ENCODE results near the gene C9orf50.

Gene C9orf50

DNA sequence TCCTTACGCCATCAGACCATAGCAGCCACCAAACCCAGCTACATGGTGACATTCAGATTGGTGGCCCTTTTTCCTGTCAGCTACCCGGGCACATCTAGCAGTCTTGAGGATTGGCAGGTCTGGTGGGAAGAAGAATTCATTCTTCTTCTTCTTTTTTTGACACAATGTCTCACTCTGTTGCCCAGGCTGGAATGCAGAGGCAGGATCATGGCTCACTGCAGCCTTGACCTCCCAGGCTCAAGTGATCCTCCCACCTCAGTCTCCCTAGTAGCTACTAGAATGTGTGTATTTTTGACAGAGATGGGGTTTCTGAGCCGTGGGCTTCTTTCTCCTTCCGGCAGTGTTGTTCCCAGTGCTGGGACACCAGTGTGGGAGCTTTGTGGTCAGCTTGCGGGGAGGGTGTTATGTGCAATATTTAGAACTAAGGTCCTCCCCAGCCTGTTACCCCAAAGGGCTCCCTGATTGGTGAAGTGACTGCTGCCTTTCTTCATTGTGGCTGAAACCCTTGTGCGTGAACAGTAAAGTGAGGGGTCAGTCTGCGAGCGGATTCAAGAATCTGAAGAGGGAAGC lies 8.4 kb upstream of the C9orf50 start:
- no peak for DNase-seq

DNA sequence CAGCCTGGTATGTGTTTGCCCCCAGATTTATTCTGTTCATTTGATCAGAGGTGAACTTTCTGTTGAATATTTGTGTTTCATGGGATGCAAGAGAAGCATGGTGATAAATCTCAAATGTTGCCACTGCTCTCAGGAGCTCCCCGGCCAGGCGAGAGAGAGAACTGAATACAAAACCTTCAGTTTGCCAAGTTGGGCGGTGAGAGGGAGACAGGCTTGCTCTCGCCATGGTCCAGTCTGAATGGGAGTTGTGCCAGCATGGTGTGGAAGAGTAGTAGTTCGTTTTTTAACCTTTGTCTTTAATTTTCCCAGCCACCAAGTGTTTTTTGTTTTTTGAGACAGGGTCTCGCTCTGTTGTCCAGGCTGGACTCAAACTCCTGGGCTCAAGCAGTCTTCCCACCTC lies 7.8 kb upstream of the C9orf50 start:
- no peak for DNase-seq

DNA sequence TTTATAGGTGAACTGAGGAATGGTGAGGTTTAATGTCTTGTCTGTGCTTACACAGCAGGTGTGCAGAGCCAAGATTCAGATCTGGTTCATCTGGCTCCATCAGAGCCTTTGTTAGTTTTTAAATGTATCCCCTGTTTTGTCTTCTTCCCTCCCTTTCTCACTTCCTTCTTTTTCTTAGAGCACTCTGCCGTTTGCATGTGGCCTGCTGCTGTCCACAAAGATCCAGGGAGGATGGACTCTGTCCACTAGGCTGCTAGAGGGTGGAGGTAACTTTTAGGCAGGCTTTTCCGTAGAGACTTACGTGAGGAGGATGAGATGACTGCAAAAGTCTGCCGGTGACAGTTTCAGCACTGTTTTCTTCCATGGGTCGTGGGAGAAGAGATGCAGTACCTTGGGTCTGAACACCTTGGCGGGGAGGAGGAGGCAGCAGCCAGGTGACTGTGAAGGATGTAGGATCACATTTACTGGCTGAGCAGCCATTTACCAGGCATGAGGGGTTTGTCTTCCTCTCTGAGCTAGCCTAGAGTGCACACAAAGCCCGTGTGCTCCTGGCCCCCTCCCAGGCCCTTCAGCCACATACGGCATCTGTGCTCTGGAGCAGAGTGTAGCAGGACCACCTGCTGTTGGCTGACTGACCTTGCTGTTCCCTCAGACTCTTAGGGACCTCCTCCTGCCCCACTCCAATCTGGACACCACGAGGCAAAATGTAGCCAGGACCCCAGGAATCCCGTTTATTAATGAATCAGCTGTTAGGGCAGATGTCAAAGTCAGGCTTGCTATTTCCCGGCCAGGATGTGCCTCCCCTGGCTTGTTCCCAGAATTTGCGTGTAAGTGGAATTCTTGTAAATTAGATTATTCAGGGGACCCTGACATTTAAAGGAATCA lies 6.9 kb upstream of the C9orf50 start:
- no peak for DNase-seq

DNA sequence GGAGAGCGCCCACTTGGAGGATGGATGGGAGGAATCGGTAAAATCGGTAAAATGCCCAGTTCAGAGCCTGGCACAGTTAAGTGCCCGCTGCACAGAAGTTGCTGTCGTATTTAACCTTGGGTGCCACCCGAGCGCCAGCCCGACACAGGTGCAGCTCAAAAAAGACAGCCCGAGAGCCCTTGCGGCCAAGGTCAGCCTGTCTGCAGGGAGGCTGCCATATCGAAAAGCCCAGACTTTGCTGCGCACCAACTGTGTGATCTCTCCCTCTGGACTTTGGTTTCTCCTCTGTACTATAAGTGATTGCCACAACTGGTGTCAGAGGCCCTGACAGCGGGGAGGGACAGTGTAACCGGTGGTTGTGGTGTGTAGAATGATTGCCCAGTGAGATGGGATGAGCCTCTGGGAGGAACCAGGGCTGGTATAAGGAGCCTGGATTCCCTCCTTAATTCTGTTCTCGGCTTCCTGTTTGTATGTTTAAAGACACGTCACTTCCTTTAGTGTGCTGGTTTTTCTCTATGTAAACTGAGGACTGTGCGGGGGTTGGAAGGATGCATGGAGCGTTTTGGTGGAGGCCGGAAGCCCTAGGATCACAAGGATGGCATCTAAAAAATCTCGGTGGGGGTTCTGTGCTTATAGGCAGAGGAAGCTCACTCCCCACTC lies 5.9 kb upstream of the C9orf50 start:
- peak in 5 of 6 experiments; percentile 26 to 70 (median 46) for DNase-seq

DNA sequence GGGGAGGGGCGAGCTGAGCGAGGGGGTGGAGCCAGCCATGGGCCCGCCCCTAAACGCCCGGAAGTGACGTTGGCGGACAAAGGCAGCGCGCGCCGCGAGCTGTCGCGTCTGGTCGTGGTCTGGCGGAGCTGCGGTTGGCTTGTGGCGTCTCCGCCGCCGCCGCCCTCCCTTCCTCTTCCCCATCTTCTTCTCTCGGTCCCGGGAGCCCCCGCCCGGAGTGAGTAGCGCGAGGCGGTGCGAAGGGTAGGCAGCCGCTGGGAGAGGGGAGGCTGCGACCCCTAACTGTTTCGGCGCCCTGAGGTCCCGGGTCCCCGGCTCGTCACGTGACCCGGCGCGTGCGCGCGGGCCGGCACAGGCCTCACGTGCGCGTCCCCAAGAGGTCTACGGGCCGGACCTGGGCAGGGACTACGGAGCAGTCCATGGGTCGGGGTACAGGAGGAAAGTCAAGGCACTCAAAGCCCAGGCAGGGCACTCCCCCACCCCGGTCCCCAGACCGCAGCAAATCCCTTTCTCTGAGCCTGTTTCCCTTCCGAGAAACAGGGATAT lies 5.3 kb upstream of the C9orf50 start, which contains the start of gene NTMT1:
TSS of gene NTMT1 (plus strand) at position 85 of the 546 bp plus-strand sequence. CDS start 6,541 bp downstream, outside the sequence.
- DNase-seq = peak; percentile 84 to 96 (median 89)

DNA sequence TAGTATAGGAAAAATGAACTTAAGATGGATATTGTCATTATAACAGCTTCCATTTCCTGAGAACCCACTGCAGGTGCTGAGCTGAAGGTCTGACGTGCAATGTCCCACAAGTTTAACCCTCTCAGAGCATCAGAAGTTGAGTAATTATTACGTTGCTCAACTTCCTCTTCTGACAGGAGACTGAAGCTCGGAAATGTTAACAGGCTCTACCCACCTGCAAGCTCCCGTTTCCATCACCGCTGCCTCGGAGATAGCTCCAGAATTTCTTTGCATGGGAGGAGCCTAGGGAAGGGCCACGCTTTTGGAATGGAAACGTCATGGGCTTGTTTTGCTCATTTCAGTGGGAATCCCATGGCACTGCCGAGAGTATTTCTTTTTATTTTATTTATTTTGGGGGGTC lies 4.0 kb upstream of the C9orf50 start:
- DNase-seq = peak in 4 of 6 experiments; percentile 20 to 54 (median 46)

DNA sequence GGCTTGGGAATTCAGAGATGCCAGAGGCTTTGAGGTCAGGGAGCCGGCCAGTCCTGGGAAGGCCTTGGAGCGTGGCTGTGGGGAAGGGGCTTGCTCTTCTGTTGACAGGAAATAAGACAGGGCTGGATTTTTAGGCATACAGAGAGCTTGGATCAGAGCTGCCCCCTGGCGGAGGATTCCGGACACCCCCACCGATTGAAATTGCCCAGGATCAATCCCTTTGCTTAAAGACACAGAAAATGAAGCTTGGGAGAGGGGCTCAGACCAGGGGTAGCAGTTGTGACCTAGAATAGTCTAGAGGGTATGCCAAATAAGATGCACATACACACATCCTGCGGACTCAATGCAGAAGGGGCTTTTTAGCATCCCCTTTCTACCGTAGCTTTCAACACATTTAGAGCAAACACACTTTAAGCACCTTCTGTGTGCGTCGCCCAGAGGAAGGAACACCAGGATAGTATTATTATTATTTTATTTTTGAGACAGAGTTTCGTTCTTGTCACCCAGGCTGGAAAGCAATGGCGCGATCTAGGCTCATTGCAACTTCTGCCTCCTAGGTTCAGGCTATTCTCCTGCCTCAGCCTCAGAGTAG lies 3.4 kb upstream of the C9orf50 start:
- DNase-seq = peak; percentile 31 to 70 (median 58)

DNA sequence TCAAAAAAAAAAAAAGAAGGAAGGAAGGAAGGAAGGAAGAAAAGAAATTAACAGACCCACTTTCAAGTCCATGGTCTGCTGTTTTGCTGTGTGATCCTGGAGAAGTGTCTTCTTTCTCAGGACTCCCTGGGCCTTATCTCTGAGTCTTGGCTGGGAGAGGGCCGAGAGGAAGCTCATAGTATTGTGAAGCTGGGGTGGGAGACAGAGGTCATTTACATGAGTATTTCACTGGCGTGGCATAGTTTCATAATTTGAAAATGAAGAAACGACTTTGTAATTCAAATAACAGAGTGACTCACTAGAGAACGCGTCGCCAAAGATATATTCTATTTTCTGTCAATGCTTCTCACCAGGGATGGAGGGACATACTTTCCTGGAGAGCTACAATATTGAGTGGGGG lies 2.4 kb upstream of the C9orf50 start:
- no peak for DNase-seq

DNA sequence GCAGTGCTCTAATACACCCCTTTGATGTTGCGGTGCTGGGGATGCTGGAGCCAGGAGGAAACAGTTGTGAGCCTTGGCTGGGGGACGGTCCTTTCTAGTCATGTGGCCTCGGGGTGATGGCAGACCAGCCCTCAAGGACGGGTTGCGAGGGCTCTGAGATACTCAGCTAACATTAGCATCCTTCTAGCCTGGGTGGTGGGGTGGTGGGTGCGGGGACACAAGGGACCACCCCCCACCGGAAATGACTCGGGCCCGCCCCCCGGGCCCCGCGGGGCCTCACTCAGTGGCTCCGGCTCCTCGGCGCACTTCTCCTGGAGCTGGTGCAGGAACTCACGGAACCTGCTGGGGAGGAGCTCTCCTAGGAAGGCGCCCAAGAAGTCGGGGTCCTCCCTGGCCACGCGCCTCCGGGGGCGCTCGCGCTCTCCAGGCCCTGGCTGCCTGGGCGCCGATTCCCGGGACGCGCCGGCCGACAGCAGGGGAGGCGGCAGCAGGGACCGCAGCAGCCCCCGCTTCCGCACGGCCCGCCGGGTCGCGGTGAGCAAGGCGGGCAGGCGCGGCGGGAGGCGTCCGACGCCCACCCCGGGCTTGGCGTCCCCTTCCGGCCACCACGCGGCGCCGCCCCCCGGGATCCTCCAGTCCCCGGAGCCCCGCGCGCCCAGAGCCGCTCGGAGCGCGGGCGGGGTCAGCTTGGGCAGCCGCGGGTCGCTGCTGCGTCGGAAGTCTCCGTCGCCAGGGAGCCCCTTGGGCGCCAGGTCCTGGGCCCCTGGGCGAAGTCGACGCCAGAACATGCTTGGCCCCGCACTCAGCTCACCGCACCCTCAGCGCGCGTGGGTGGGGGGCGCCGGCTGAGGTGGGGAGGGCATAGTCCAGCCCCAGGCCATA lies 873 bp downstream of the C9orf50 start:
- no peak for DNase-seq

DNA sequence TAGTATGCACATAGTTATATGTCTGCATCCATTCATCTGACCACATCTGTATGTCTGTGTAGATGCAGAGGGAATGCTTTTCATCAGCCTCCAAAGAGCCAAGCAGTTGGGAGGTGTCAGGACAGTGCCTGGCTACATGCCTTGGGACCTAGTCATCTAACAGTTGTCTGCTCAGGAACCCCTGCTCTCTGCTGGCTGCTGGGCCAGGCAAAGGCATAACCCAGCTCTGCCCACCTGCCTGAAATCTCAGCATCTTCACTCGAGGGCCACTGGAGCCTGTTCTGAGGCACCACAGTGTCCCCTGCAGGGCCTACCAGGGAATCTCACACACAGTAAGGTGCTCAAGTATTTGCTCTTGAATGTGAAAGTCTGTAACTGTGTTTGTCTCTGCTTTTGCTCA lies 3.7 kb downstream of the C9orf50 start:
- no peak for DNase-seq

DNA sequence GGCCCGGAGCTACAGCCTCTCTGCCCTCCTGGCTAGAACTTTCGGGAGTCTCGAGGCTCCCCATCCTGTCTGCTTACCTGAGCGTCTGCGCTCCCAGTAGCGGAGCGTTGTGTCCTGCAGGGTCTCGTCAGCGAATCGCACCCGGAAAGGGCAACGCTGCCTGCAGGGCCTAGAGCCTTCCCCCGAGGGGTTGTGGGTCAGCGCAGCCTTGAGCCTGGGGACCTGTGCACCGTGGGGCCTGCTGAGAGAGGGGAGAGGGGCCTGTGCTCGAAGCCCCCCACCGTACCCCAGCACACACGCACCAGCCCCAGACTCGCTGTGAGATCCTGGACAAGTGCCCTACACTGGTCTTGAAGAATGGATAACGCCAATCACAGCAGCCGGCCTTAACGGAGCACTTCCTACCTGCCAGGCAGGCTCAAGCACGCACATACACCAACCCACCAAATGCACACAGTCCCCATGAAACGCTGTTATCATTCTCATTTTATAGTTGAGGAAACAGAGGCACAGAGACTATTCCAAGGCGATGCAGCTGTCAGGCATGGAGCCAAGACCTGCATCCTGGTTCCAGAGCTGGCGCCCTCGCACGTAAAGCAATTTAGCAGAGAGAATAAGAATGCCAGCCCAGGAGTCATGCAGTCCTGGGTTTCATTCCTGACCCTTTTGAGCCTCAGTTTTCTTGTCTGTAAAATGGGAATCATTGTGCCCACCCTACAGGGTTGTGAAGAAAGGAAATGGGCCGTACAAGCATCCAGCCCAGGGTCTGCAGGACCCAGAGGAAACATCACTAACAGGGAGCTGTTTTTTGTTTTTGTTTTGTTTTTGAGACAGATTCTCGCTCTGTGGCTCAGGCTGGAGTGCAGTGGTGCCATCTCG lies 5.3 kb downstream of the C9orf50 start:
- DNase-seq = no peak

DNA sequence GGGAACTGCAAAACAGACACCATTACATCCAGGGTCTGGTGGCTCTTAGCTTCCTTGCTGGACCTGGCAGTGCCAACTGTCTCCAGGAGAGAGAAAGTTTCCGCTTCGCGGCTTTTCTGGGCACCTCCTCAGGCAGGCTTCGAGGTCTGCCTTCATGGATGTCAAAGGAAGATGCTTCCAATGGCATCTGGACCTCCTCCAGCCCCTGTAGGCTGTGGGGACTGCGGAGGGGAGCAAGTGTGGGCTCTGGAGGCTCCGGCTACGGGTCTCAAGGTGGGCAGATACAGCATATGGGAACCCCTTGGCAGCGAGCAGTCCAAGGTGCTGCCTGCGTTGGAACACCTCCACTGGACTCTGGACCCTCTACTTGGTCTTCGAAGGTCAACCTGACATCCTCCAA lies 6.0 kb downstream of the C9orf50 start:
- no peak for DNase-seq

DNA sequence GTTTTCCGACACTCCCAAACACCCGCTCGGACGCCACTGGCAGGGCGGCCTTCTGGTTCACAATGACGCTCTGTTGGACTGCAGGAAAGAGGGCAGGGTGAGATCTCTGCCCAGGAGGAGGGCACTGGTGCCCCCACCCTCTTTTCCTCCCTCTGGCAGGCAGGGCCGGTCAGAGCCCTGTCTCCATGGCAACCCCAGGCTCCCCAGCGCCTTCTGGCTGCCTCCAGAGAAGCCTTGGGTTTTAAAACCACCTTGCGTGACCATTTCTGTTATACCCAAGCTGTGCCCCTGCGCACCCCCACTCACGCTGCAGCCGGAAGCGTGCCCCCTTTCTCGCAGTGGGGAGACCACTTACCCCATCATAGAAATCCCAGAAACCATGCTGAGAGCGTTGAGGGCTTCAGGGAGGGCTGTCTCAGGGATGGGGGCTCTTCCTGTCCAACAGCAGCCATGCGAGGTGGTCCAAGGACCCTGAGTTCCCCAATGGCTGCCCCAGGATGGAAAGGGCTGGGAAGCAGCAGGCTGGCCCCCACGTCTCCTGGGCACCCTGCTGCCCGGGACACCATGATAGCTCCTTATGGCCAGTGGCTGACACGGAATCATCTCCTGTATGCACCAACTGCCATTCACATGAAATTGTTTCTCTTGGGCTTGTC lies 7.3 kb downstream of the C9orf50 start:
- DNase-seq = no peak

DNA sequence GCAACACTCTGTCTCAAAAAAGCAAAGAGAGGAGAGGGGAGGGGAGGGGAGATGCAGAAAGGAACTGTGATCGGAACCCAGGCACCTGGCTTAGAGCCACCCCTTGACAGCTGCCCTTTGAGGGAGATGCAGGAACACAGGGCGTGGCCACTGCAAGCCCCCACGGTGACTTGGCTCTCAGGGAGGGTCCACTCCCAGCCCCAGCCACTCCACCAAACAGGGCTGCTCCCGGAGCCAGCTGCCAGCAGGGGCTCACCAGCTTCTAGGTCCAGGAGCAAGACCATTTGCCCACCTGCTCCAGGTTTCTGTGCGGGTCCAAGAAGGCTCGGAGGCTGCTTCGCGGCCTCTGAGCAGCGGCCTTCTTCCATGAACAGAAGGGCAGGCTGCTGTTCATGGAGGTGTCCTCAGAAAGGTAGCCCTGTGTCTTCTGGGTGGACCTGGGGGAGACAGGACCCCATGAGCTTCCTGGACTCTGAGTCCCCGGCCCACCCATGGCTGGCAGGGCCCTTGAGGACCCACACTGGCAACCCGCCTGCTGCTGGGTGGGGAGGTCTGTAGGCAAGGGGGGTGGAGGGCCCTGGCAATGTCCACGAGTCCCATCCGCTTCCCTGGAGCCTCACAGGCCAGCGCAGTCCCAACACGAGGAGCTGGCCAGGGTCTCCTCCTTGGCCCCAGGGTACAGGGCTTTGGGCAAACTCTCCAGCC lies 7.9 kb downstream of the C9orf50 start:
- no peak for DNase-seq

DNA sequence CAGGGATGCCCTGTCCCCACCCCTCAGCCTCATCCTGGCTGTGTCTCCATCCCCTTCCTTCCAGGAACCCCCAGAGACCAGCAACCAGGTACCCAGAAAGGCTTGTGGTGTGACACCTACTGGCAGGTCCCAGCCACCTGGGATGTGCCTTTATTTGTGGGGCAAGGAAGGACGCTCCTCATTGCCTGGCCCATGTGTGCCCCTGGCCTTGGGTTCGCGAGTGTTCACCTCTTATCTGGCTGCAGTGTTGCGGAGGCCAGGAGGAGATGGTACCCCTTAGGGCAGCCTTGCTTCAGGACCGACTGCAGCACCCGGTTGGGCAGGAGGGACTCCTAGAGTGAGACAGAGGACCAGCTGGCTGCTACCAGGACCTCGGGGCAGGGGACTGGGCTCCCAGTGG lies 8.8 kb downstream of the C9orf50 start:
- DNase-seq = no peak

DNA sequence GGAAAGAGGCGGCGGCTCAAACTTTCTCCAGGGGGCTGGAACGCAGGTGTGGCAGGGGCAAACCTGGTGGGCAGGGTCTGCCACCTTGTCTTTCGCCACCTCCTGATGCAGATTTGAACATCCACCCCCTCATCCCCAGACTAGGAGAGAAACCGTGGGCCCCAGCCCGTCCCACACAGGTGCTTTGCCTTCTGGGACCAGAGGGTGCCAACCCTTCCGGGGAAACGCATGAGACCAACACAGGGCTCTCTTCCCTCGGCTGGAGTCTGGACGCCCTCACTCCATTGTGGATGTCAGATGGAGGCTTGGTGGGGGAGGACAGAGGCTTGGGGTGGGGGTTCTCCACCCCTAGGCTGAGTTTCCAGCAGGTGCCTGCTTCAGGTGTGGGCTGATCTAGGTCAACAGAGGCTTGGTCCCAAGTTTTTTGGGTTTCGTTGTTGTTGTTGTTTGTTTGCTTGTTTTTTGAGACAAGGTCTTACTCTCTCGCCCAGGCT lies 9.5 kb downstream of the C9orf50 start:
- DNase-seq = no peak

DNA sequence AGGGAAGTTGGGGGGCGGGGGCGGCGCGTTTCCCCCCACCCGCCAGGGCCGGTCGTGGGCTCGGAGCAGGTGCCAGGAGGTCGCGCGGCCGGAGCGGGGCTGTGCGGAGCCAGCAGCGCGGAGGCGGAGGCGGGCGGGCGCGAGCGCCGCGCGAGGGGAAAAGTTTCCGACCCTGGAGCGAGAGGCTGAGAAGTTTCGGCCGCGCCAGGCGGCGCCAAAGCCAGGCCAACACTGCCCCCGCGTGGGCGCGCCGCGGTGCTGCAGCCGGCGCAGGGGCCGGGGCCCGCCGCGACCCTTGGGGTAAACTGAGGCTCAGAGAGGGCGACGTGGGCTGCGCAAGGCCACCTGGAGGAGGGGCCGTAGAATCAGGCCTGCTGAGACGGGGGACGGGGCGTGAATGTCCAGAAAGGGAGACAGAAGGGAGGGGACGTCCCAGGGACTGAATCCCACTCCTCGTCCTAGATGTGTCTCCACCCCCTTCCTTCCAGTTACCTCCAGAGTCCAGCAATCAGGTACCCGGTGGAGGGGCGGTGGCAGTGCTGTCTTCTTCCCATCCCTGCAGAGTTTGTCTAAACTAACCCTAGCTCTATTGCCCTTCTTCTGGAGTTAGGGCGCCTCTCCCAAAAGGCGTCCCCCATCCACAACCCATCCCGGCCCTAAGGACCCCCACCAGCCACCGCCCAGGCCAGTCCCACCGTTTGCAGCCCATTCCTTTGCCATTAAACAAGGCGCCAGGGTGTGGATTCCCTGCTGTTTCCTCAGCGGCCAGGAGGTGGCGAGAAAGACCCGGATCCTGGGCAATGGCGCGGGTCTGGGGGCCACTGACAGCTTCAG lies 10.2 kb downstream of the C9orf50 start:
- peak; percentile 32 to 81 (median 66) for DNase-seq

DNA sequence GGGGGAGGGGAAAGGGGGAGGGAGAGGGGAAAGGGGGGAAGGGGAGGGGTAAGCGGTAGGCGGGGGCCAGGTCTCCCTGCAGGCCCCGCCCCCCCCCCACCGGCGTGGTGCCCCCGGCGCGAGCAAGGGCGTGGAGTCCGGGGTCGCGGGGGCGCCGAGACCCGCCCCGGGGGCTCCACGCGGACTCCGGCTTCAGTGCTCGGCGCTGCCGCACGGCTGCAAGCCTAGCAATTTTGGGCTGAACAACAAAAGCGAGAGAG lies 10.8 kb downstream of the C9orf50 start:
- DNase-seq = peak in 1 of 6 experiments; percentile 36
